T follicular helper cell (primary cell): ENCODE results near the gene NRXN3.

Experiments used
- DNase-seq: peaks from one replicate; pipeline ENCODE4 v3.0.0-alpha.2; 2020; ENCODE audit warnings: low read depth

NRXN3 gene

GRCh38 chr14:78173346-78174035 is 3.3 kb downstream of the NRXN3 start:
- DNase-seq = no peak

- no peak for DNase-seq
These were observed 5.2 kb downstream of the NRXN3 start for GRCh38 chr14:78175412-78175811.

- no peak for DNase-seq
These were observed 7.9 kb downstream of the NRXN3 start for GRCh38 chr14:78178071-78178470.

GRCh38 chr14:78178971-78179370 is 8.8 kb downstream of the NRXN3 start:
- DNase-seq = no peak

GRCh38 chr14:78181270-78181669 is 11.1 kb downstream of the NRXN3 start:
- DNase-seq = no peak

- no peak for DNase-seq
These were observed 12.5 kb downstream of the NRXN3 start for GRCh38 chr14:78182722-78183121.

- no peak for DNase-seq
These were observed 14.0 kb downstream of the NRXN3 start for GRCh38 chr14:78184157-78184556.

GRCh38 chr14:78186277-78186676 is 16.1 kb downstream of the NRXN3 start:
- no peak for DNase-seq

GRCh38 chr14:78188882-78189281 is 18.7 kb downstream of the NRXN3 start:
- DNase-seq = no peak

GRCh38 chr14:78195431-78195830 is 25.3 kb downstream of the NRXN3 start:
- DNase-seq = no peak

- DNase-seq = no peak
These were observed 26.1 kb downstream of the NRXN3 start for GRCh38 chr14:78196323-78196722.

GRCh38 chr14:78197051-78197450 is 26.9 kb downstream of the NRXN3 start:
- no peak for DNase-seq

- no peak for DNase-seq
These were observed 32.0 kb downstream of the NRXN3 start for GRCh38 chr14:78202163-78202562.

- no peak for DNase-seq
These were observed 32.8 kb downstream of the NRXN3 start for GRCh38 chr14:78202976-78203375.

GRCh38 chr14:78207414-78207813 is 37.2 kb downstream of the NRXN3 start:
- DNase-seq = no peak

- DNase-seq = no peak
These were observed 50.1 kb downstream of the NRXN3 start for GRCh38 chr14:78220273-78220672.

GRCh38 chr14:78222746-78223145 is 52.6 kb downstream of the NRXN3 start:
- DNase-seq = no peak

GRCh38 chr14:78227248-78228077 is 57.3 kb downstream of the NRXN3 start:
- DNase-seq = no peak

GRCh38 chr14:78228702-78229327 is 58.6 kb downstream of the NRXN3 start:
- DNase-seq = no peak

- DNase-seq = no peak
These were observed 62.2 kb downstream of the NRXN3 start for GRCh38 chr14:78232231-78233000.

- no peak for DNase-seq
These were observed 68.0 kb downstream of the NRXN3 start for GRCh38 chr14:78238141-78238540.

- no peak for DNase-seq
These were observed 70.4 kb downstream of the NRXN3 start for GRCh38 chr14:78240567-78240966.
